ENCODE measurements around the gene CNTNAP2. TPM values are rescaled to one million over a fixed set of nuclear protein-coding genes. Genes with fewer than 3 reads are reported as not detected.

CNTNAP2 gene
- total and polyA plus RNA-seq, 2 of the 13 experiments (the other 11 are each of a cell fraction or from before 2014, with no cell fraction given): 0.40 to 0.42 TPM

- CTCF ChIA-PET (ENCODE audit: low intra/inter-chr PET ratio, low total read pairs): no interaction called here
- Histone ChIP-seq H2AFZ (ENCODE audit: low read length) (no peak overlapping the region), H4K20me1 (ENCODE audit: insufficient read depth, low read length) (no peaks in the 10 kb centered on the region), H3K27me3 (ENCODE audit: control insufficient read depth in 1 of 2, insufficient read depth in 2 of 2, low read length in 2 of 2) (no peaks in the 10 kb centered on the region), H3K4me2 (ENCODE audit: low read depth, low read length) (no peak overlapping the region), H3K9me3 (ENCODE audit: low read length) (peaks cover 72% of the 10 kb centered on the region), H3K4me1 (ENCODE audit: insufficient read depth, low read length) (no peaks in the 10 kb centered on the region), H3K4me3 (replicated peaks in 1 of 3; ENCODE audit: insufficient read depth in 1 of 3, low read depth in 2 of 3, low read length in 3 of 3) (no peak overlapping the region), H3K36me3 (replicated peaks in 1 of 2; ENCODE audit: control insufficient read depth in 1 of 2, insufficient read depth in 2 of 2, low read length in 2 of 2) (no peaks in the 10 kb centered on the region), H3K9ac (ENCODE audit: insufficient read depth, low read depth, low read length) (no peak overlapping the region), H3K79me2 (ENCODE audit: insufficient read depth, low read length) (no peaks in the 10 kb centered on the region), H3K27ac (ENCODE audit: extremely low read length, insufficient read depth, low read length) (no peak overlapping the region)
- POLR2A ChIA-PET: no interaction called here
- no peak for DNase-seq (ENCODE audit: low spot score)
- FAIRE-seq: no peak
- ATAC-seq: no peak
- intact Hi-C loops (cut with micrococcal nuclease; ENCODE audit: unreplicated experiment) (no loop called here), in situ Hi-C loops (cut with HindIII; ENCODE audit: extremely low pct_ligation_motif_present, low pct_unique_long_range_greater_than_20kb) (no loop called here)
- WGBS (ENCODE audit: low lambda C conversion rate): 0% methylated on average over 1 of the region's 1 CpG
- TF ChIP-seq, protein P1, sequence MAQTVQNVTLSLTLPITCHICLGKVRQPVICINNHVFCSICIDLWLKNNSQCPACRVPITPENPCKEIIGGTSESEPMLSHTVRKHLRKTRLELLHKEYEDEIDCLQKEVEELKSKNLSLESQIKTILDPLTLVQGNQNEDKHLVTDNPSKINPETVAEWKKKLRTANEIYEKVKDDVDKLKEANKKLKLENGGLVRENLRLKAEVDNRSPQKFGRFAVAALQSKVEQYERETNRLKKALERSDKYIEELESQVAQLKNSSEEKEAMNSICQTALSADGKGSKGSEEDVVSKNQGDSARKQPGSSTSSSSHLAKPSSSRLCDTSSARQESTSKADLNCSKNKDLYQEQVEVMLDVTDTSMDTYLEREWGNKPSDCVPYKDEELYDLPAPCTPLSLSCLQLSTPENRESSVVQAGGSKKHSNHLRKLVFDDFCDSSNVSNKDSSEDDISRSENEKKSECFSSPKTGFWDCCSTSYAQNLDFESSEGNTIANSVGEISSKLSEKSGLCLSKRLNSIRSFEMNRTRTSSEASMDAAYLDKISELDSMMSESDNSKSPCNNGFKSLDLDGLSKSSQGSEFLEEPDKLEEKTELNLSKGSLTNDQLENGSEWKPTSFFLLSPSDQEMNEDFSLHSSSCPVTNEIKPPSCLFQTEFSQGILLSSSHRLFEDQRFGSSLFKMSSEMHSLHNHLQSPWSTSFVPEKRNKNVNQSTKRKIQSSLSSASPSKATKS (CRISPR knock-in tag; IDR thresholded peaks at IDR 0.05): no peak
- TF ChIP-seq CHD4 (IDR thresholded peaks at IDR 0.05; ENCODE audit: borderline replicate concordance, low read length): no peak
- TF ChIP-seq ZNF574 (CRISPR knock-in tag; IDR thresholded peaks at IDR 0.05): no peak
- TF ChIP-seq LCORL (IDR thresholded peaks at IDR 0.05): no peak
- TF ChIP-seq LCORL (CRISPR knock-in tag; IDR thresholded peaks at IDR 0.05): no peak
- no peak for TF ChIP-seq ZNF337 (CRISPR knock-in tag; IDR thresholded peaks at IDR 0.05; ENCODE audit: borderline replicate concordance, low read depth)
- no peak for TF ChIP-seq ZMAT5 (CRISPR knock-in tag; IDR thresholded peaks at IDR 0.05; ENCODE audit: borderline replicate concordance, low read depth)
- BruUV-seq (replicated peaks): no TSS peak
Measured at GRCh38 chr7:146902266-146902665, 785.7 kb downstream of the CNTNAP2 start.
